ENCODE measurements around the gene CACNG7. TPM values are rescaled to one million over a fixed set of nuclear protein-coding genes. Genes with fewer than 3 reads are reported as not detected.

Gene CACNG7, protein sequence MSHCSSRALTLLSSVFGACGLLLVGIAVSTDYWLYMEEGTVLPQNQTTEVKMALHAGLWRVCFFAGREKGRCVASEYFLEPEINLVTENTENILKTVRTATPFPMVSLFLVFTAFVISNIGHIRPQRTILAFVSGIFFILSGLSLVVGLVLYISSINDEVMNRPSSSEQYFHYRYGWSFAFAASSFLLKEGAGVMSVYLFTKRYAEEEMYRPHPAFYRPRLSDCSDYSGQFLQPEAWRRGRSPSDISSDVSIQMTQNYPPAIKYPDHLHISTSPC
- not detected in 2 replicates for total RNA-seq (2014; rRNA removed)
- Bru-seq, nascent RNA, result percentile 28 among the genes with signal in this experiment
- BruChase-seq, experiment 1, labeled RNA remaining after a 6-hour chase, result percentile 29 among the genes with signal in this experiment
- percentile 17 among the genes with signal in this experiment for BruChase-seq, experiment 2, labeled RNA remaining after a 2-hour chase
- long read RNA-seq, result 0 reads

DNA sequence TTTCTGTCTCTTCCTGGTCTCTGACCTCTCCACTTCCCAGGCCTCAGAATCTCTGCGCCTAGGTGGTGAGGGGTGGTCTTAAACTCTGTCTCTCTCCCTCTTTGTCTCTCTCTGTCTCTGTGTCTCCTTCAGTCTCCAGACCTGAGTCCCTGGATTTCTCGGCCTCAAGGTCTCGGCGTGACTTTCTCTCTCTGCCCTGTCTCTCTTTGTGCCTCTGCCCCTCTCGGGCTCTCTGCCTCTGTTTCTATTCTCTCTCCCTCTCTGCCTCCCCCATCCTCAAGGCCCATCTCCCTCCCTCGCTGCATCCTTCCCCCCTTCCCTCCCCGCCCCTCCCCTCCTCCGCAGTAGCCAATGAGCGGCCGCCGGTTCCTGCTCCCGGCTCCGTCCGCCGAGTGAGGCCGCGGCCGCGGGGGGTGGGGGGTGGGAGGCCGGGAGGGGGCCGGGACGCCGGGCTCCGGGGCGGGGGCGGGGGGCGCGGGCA lies at the start of gene CACNG7:
Gene CACNG7, plus strand, starts transcription at position 344 of the 481 bp plus-strand sequence. CDS start 3,554 bp downstream, outside the sequence.
- no peaks in the 10 kb centered on the region for H3K9me2 ChIP-seq (replicated peaks; ENCODE audit: low read length)
- H3K9me3 ChIP-seq (ENCODE audit: low read length), result no peaks in the 10 kb centered on the region
- no peak for DNase-seq
- peak within 1 kb of the TSS; percentile 49 for H3K4me2 ChIP-seq (ENCODE audit: low read length)
- no peak for ATAC-seq
- no peak within 1 kb of the TSS for H2AFZ ChIP-seq (ENCODE audit: low read length)
- H3K4me1 ChIP-seq (ENCODE audit: insufficient read depth, low read length), result peaks cover 17% of the 10 kb centered on the region
- H3F3A ChIP-seq (ENCODE audit: low read length, unreplicated experiment), result no peaks in the 10 kb centered on the region
- no peak within 1 kb of the TSS for H3K4me3 ChIP-seq (ENCODE audit: low read length)
- CTCF ChIA-PET, result no interaction called here
- H4K20me1 ChIP-seq (ENCODE audit: low read length), result no peaks in the 10 kb centered on the region
- no peak within 1 kb of the TSS for H3K9ac ChIP-seq (ENCODE audit: low read length)
- TF ChIP-seq EZH2phosphoT487 (IDR thresholded peaks at IDR 0.05; ENCODE audit: borderline replicate concordance, low read length), result no peak
- TF ChIP-seq, protein P1, sequence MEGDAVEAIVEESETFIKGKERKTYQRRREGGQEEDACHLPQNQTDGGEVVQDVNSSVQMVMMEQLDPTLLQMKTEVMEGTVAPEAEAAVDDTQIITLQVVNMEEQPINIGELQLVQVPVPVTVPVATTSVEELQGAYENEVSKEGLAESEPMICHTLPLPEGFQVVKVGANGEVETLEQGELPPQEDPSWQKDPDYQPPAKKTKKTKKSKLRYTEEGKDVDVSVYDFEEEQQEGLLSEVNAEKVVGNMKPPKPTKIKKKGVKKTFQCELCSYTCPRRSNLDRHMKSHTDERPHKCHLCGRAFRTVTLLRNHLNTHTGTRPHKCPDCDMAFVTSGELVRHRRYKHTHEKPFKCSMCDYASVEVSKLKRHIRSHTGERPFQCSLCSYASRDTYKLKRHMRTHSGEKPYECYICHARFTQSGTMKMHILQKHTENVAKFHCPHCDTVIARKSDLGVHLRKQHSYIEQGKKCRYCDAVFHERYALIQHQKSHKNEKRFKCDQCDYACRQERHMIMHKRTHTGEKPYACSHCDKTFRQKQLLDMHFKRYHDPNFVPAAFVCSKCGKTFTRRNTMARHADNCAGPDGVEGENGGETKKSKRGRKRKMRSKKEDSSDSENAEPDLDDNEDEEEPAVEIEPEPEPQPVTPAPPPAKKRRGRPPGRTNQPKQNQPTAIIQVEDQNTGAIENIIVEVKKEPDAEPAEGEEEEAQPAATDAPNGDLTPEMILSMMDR (conservative IDR thresholded peaks at IDR 0.05; ENCODE audit: low read depth, low read length), result no peak
- no peak for TF ChIP-seq EZH2 (IDR thresholded peaks at IDR 0.05; ENCODE audit: low read length, unreplicated experiment)
- BruUV-seq (replicated peaks), result no TSS peak
- no peaks in the 10 kb centered on the region for H3K79me2 ChIP-seq (ENCODE audit: low read length)
- POLR2A ChIA-PET (ENCODE audit: unreplicated experiment), result no interaction called here
- peaks cover 50% of the 10 kb centered on the region for H3K27me3 ChIP-seq (ENCODE audit: low read length)
- no peak within 1 kb of the TSS for H3K27ac ChIP-seq (ENCODE audit: low read length)
- H3K36me3 ChIP-seq (ENCODE audit: low read depth, low read length), result no peaks in the 10 kb centered on the region
- intact Hi-C loops (cut with micrococcal nuclease), result loop anchor here (5.0 to 10.0 kb wide), 2 partner anchors 66 to 113 kb away; no protein-coding TSS in a partner anchor

DNA sequence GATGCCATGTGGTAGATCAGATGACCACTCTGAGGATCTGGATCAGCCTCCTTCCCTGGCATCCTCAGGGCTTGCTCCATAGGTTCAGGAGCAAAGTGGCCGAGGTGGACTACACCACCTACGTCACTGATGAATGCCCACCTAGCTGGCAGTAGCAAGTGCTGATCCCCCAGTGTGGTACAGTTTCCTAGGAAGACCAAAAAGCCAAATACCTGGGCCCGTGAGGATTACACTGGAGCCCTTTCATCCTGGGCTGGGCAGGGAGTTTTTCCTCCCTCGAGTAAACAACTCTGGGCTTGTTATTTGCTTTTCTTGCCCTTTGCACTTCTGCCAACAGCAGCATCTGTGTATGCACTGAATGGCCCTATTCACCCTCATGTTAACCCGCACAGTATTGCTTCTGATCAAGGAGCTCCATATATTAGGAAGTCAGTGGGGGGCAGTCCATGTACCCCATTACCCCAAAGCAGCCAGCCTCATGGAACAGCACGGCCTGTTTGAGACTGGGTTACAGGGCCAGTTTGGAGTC lies 44.7 kb upstream of the CACNG7 start:
- Histone ChIP-seq H3K27ac (ENCODE audit: low read length) (peak overlapping the region; percentile 88), H3K9me3 (ENCODE audit: low read length) (no peaks in the 10 kb centered on the region), H3K27me3 (ENCODE audit: low read length) (no peaks in the 10 kb centered on the region), H2AFZ (ENCODE audit: low read length) (peak overlapping the region; percentile 39), H3K79me2 (ENCODE audit: low read length) (peaks cover 17% of the 10 kb centered on the region), H4K20me1 (ENCODE audit: low read length) (no peaks in the 10 kb centered on the region), H3K4me3 (ENCODE audit: low read length) (no peak overlapping the region; the same call in 1 of the 2 replicates), H3K4me2 (ENCODE audit: low read length) (peak overlapping the region; percentile 87), H3K9me2 (replicated peaks; ENCODE audit: low read length) (no peaks in the 10 kb centered on the region), H3F3A (ENCODE audit: low read length, unreplicated experiment) (no peaks in the 10 kb centered on the region), H3K36me3 (ENCODE audit: low read depth, low read length) (no peaks in the 10 kb centered on the region), H3K9ac (ENCODE audit: low read length) (peak overlapping the region; percentile 44), H3K4me1 (ENCODE audit: insufficient read depth, low read length) (peaks cover 35% of the 10 kb centered on the region)
- intact Hi-C loops (cut with micrococcal nuclease), result loop anchor here (1.0 kb wide), 1 partner anchor 116 kb away; no protein-coding TSS in a partner anchor
- ChIA-PET CTCF (no interaction called here), POLR2A (ENCODE audit: unreplicated experiment) (no interaction called here)
- peak; percentile 80 for DNase-seq
- TF ChIP-seq EZH2phosphoT487 (IDR thresholded peaks at IDR 0.05; ENCODE audit: borderline replicate concordance, low read length), result no peak
- TF ChIP-seq EZH2 (IDR thresholded peaks at IDR 0.05; ENCODE audit: low read length, unreplicated experiment), result no peak
- TF ChIP-seq, protein P1 (conservative IDR thresholded peaks at IDR 0.05; ENCODE audit: low read depth, low read length), result no peak
- ATAC-seq, result peak; percentile 18
- no TSS peak for BruUV-seq (replicated peaks)

Data from PC-3 (cell line).